ENCODE results near the gene ALG2.
A peak's percentile ranks its signal among the peaks of the same experiment; 100 is the strongest.

Gene ALG2, protein sequence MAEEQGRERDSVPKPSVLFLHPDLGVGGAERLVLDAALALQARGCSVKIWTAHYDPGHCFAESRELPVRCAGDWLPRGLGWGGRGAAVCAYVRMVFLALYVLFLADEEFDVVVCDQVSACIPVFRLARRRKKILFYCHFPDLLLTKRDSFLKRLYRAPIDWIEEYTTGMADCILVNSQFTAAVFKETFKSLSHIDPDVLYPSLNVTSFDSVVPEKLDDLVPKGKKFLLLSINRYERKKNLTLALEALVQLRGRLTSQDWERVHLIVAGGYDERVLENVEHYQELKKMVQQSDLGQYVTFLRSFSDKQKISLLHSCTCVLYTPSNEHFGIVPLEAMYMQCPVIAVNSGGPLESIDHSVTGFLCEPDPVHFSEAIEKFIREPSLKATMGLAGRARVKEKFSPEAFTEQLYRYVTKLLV

DNA sequence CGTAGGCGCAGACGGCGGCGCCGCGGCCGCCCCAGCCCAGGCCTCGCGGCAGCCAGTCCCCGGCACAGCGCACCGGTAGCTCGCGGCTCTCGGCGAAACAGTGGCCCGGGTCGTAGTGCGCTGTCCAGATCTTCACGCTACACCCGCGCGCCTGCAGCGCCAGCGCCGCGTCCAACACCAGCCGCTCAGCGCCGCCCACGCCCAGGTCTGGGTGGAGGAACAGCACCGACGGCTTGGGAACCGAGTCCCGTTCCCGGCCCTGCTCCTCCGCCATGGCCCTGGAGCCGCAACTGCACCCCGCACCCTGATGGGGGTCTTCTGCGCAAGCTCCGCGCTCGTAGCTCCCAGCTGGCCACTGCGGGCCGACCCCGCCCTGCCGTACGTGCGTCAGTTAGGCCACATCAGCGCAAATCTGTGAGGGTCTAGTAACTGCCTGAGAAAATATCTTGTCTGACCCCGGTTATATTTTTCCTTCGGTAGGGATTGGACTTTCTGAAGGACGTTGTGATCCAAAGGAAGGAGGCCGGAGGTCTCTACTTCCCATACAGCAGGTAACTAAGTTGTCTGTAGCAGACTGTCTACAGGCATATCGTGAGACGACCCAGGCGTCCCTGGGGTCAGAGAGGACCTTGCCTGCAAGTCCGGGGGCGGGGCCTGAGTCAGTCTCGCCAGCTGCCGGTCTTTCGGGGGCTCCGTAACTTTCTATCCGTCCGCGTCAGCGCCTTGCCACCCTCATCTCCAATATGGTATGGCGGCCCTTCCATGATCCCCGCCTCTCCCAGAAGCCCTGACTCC, at the start of gene ALG2, which contains the start of gene SEC61B:
Gene ALG2 (minus strand): TSS at position 322 of the 795 bp plus-strand sequence. CDS start 48 bp downstream, at position 274.
Gene SEC61B (plus strand): TSS at position 662 of the 795 bp plus-strand sequence. CDS start 82 bp downstream, at position 744.
- peak; percentile 99 for DNase-seq

DNA sequence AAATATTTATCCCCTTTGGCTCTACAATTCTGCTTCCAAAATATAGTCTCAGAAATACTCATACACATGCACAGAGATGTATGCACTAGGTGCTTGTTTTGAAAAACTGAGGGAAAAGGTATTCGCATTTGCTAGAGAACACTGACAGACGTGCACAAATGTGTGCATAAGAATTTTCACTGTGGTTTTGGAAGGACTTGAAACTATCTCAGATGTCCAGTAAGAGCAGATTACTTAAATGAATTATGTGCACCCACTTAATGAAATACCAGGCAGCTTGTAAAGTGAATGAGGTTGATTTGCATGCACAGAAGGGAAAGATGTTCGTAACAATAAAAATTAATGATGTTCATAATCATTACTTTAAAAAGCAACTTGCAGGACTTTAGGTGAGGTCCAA, 48.7 kb upstream of the ALG2 start:
- no peak for DNase-seq

DNA sequence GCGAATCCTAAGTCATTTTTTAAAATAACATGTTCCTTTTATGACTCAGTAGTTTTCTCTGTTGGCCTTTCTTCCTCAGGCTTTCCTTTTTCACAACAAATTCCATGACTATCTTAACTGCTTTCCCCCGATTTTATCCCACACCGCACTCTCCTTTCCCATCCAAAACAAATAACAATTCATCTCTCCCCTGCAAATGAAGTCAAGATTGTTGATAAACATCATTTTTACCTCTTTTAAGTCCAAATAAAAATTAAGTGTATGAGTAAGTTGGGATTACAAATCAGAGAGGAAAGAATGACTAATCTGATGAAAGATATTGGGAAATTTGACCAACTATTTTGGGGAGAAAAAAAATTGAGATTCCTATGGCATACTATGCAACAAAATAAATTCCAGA, 47.7 kb upstream of the ALG2 start:
- no peak for DNase-seq

DNA sequence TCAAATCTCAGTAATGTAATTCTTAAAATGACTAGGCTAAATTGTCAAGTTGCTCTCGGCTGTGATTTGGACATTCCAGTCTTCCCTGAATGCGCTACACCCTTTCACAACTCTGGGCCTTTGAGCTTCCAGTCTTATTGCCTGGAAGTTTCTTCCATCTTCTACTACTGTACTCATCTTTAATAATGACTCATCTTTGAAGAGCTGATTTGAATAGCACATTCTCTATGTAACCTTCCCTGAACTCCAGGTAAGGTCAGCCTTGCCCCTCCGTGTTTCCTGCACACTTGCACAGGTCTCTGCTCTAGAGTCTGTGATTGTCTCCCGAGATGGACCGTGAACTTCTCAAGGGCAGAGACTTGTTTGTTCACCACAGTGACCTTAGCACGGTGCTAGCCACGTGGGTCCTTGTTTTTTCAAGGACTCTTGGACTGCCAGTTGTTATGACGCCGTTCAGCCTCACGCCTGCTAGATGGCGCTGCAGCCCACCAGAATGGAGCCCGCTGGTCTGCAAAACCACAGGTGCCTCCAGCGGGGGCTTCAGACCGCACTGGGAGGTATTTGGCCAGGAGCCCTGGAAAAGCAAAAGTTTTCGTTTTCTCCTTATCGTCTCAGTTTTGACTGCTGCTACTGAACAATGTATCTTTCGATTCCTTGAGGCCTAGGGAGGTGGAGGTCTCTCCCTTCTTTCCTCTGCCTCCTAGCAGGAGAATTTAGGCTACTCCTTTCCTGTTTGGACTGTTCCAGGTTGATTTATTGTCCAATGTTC, 44.7 kb upstream of the ALG2 start:
- peak; percentile 85 for DNase-seq

DNA sequence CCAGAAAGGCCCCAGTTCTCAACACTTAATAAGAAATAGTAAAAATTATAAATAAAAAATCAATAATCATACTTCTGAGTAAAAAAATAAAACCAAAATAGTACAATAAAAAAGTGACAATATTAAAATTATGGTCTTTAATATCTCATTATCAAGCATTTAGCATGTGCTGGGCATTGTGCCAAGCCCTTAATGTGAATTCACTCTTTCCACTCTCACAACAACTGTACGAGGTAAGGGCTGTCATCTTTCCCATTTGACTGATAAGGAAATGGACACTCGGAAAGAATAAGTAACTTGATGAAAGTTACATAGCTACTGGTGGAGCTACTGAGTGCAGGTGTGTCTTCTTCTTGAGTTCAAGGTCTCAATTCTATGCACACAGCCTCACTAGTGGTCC, 43.9 kb upstream of the ALG2 start:
- DNase-seq = no peak

DNA sequence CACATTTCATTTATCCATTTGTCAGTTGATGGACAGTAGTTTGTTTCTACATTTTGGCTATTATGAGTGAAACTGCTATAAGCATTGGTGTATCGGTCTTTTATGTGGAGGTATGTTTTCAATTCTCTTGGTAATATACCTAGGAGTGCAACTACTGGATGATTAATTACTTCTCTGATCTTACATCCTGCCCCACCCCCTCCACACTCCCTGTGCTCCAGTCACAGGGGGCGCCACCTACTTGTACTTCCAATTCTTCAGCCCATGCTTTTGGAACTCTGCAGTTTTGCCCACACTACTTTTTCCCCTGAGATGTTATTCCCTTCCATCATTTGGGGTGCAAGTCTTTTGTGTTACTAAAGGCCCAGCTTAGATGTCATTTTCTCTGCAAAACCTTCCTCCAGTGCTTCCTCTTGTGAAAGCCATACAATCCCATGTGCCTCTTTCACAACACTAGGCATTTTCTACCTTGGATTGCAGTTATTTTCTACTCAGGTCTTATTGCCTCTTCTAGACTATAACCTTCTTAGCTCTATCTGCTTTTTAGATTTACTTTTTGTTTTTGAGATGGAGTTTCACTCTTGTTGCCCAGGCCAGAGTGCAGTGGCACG, 42.4 kb upstream of the ALG2 start:
- DNase-seq = no peak

DNA sequence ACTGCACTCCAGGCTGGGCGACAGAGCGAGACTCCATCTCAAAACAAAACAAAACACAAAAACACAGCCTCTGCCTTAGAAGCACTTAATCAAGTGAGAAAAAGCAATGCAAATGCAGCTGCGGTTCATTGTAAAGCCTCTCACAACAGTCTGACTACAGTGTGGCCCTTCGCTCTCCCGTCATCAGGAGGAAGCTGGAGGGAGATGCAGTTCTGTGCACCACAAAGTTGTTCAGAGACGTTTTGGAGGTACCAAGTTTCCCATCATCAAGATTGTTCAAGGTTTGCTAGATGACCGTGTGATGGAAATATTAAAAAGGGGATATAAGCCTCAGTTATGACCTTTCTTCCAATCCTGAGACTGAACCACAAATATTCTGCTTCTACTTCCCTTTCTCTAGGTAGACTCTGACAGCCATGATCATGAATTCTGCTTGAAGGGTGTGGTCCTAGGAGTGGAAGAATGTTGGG, 41.2 kb upstream of the ALG2 start:
- no peak for DNase-seq

DNA sequence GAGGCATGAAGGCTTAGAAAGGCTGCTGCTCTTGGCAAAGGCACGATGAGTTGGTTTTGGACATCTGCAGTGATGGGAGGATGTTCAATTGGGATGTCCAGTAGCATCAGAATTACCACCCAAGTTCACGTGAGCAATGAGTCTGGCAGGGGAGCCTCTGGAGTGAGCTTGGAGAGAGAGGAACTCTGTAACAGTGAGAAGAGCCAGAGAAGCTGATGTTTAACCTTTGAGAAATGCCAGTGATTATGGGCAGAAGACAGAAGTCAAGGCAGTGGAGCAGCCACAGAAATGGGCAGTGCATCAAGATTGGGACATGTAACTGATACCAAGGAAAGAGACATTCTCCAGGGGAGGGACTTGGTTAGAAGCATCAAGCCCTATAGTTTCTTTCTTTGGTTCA, 40.2 kb upstream of the ALG2 start:
- no peak for DNase-seq

DNA sequence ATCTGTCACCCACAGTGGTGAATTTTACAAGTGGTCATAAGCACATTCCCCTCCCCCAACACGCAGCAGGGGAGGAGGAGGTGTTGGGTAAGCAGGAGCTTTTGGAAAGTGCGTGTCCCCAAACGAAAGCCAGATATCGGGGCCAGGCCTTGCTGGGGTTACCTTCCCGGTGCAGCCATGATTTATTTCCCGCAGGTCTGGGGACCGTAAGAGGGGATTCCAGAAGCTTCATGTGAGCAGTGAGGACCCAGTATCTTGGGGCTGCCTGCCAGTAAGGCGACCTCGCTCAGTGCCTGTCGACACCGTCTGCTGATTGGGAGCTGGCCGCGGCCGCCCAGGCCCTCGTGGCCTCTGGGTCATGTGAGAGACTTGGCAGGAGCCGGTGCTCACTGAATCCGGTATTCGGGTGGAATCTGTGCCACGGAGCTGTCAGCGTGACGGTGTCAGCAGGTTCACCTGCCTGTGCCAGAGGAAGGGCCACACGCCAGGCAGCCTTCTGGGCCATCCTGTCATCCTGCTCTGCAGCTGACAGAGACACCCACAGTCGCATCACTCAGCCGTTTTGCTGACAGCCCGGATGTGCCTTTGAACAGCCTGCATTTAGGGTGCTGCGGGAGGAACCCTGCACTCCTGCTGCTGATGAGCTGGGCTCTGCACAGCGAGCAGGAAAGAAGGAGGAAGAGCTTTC, 37.6 kb upstream of the ALG2 start:
- peak; percentile 70 for DNase-seq

DNA sequence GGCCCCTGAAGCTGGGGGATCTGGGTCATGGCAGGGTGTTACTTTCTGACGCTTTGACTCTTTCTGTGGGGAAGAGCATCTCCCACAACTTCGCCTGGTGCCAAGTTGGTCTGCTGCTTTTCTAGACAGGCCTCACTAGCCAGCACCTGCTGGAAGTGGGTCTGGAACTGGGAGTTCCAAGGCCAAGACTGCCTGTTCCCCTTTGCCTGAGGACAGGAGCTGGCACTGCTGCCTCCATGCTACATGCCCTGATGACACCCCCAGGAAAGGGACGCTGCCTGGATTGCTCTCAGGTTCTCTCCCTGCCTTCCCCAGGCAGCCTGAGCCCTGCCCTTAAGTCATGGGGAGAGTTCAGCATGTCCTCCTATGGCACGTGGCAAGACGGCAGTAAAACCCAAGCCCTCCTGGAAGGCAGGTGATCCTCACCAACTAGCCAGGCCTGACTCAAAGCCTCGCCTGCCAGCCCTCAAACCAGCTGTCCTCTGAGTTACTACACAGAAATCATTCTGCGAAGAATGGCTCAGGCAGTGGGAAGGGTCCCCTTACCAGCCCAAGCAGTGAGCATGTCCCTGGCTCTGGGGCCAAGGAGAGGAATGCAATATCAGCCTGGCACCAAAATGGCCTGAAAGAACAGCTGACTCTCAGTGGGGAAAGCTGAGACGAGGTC, 36.1 kb upstream of the ALG2 start:
- DNase-seq = no peak

DNA sequence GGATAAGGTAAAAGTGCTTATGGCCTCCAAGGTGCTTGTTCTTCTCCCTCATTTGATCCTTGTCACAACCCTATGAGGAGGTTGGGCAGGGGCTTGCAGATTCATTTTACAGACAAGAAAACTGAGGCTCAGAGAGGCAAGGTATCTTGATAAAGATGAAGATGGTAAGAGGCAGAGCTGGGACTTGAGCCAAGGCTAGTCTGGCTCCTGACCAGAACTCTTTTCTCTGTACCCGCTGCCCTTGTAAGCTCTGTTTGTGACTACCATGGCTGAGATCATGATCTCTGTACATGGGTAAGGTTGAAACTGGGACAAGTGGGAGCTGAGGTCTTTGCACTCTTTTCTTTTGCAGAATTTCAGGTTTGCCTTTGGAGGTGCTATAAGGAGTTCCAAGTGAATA, 33.9 kb upstream of the ALG2 start:
- no peak for DNase-seq

DNA sequence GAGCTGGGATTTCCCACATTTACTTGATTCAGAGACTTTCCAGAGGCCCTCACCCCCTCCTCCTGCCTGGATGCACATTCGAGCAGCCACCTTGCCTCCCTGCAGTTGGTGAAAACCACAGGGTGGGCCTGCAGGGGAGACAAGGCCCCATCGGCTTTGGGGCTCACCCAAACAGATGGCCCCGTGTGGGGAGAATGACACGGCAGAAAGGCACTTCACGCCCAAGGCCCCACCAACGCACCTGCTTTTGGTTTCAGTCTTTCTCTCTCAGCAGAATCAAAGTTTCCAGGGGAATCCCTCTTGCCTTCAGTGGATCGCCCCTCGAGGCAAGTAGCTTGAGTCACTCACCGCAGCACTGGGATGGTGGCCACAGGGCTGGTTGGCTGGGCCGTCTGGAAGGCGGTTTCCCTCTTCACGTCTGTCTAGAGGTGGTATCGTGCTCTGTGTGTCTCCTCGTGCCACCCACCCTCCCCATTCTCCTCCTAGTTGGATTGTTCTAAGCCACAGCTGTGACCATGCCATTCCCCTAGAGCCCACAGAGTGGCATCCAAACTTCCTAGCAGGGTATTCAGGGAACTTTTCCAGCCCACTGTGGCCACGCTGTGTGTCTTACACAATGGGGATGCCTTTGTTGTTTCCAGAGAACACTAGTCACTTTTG, 32.2 kb upstream of the ALG2 start:
- no peak for DNase-seq

DNA sequence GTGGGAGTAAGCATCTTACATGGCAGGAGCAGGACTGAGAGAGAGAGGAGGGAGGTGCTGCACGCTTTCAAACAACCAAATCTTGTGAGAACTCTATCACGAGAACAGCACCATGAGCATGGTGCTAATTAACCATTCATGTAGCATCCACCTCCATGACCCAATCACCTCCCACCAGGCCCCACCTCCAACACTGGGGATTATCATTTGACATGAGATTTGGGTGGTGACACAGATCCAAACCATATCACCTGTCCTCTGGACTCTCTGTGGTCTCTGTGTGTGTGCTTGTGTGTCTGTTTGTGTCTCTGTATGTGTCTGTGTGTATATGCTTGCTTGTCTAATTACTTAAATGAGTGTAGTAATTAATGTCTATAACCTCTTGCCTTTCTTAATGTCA, 31.4 kb upstream of the ALG2 start:
- DNase-seq = no peak

DNA sequence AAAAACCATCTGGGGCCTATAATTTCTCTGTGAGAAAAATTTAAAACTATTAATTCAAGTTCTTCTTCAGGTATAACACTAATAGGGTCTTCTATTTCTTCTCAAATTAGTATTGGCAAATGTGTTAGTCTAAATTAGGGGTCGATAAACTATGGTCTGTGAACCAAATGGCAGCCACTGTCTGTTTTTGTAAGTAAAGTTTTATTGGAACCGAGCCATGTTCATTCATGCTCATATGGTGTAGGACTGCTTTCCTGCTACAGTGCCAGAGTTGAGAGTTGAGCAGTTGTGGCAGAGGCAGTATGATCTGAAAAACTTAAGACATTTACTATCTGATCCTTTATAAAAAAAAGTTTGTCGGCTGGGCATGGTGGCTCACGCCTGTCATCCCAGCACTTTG, 29.4 kb upstream of the ALG2 start:
- no peak for DNase-seq

DNA sequence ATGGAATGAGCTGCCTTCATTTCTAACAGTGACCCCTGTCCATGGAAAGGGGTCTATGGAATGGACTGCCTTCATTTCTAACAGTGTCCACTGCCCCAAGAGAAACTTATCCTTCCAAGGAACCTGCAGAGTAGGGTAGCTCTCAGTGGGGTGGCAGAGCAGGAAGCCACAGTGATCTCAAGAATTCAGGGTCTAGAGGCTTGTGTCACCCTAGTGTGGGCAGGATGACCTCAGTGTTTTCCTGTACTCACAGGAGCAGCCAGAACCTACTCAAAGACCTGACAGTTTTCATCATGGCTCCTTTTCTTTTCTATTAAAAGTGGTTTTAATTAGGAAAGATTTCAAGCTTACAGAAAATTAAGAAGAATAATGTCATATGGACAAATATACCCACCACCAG, 27.9 kb upstream of the ALG2 start:
- no peak for DNase-seq

DNA sequence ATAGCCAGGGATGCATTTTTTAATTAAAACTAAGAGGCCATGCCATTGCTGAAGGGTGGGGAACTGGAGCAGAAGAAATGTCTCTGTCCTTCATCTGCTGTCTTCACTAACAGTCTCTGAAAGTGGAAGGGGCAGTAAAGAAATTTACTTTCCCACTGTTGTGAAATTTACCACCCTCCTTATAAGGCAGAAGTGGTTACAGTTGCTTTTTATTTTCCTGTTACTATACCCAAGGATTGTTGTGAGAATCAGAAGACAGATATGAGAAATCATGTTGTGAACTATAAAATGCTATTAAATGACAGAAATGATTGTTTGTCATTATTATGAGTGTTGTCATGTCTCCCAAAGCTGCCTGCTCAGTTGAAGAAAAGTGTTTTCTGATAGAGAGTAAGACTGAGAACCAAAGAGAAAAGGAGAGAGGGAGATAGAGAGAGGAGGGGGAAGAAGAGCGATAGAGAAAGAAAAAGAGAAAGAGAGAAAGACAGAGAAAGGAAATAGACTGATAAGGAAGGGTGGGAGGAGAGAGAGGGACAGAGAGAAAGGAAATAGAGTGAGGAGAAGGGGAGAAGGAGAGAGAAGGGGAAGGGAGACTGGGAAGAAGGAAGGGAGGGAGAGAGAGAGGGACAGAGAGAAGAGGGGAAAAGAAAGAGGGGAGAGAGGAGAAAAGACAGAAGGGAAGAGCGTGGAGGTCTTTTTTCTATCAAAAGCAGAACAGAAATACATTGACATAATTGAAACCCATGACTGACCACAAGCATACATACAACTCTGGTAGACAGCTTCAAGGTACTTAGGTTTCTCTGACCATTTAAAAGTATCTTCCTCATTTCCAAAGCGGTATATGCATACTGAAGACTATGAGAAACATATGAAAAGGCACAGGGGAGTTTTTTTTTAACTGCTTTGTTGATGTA, 22.9 kb upstream of the ALG2 start:
- DNase-seq = no peak

DNA sequence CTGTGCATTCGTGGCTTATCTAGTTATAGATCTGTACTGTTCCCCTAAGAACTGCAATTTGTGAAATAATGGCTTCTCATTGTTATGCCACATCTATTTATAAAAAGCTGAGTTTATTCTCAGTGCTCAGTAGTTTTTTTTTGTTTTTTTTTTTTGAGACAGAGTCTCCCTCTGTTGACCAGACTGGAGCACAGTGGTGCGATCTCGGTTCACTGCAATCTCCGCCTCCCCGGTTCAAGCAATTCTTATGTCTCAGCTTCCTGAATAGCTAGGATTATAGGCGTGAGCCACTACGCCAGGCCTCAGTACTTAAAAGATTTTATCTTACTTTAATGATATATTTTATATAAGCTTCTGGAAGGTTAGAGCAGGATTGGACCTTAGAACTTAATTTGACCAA, 19.4 kb upstream of the ALG2 start:
- DNase-seq = no peak

DNA sequence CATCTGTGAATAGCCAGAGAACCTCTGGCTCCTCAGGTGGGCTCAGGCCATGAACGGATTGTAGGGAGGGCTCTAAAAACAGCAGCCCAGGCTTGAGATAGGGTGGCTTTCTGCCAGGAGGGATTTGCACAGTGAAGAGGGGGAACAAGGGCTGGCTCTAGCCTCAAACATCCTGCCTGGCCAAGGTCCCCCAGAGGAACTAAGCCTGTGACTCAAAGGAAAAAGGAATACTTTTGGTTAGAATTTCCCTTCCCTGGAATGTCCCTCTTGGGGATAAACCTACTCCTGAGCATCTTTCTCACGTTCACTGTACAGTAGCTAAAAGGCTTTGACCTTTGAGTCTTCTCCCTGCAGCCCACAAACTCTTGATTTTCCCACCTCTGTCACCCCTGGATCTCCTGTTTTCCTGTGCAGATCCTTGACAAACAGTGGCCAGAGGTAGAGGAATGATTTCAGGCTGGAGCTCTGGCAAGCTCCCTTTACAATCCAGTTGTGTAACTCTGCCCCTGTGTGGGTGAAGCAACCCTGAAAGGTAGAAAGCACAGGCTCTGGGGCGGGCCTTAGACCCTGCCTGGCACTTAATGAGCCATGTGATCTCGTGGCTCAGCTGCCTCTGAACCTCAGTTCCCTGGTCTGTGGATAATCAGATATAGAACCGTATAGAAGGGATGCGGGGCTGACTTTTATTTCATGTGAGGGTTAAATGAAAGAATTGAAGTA, 17.8 kb upstream of the ALG2 start:
- peak; percentile 8 for DNase-seq

DNA sequence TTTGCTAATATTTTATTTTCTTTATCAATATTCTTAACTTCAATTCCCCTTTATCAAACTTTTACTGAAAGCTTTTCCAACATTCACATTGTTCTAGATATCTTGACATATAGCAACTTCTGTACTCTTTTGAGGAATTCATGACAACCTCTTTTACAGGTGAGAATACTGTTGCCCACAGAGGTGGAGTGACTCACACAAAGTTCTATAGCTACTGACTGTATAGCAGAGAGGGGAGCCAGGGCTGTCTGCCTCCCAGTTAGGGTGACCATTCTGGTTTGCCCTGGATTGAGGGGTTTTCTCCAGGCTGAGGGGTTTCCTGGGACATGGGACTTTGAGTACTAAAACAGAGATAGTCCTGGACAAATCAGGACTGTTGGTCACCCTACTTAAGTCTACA, 16.6 kb upstream of the ALG2 start:
- no peak for DNase-seq

Data from eye (tissue), 1 donor.